ENCODE measurements around the gene PHLDB1. TPM values are rescaled to one million over a fixed set of nuclear protein-coding genes. Genes with fewer than 3 reads are reported as not detected.
A peak's percentile ranks its signal among the peaks of the same experiment; 100 is the strongest.

PHLDB1 gene
- total RNA-seq, 1 donor from 2014 or later, result 45.4 TPM

DNA sequence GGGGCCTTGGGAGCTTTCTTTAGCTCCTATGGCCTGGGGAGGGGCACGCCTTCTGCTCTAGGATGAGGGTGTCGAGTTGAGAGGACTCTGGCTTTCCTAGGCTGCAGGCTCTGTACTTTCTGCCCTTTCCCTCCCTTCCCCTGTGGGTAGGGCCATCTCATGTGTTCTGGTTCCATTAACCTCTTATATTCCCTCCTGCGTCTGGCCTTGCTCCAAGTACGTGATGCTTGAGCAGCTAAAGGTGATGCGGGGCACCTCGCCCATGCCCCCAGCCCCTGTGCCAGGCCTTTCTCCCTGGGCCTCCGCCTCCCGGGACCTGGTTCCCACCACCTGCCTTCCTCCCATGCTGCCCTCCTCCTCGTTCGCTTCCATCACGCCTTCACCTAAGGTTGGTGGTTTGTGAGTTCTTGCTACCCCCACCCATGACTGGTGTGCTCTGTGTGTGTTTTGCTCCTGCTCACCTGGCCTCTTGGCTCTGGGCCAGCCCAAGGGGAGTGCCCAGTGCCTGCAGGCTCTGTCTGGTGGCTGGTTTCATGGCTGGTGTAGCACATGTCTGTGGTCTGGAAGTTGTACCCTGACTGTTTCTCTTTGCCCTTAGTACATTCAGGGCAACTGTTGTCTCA is 34.1 kb downstream of the PHLDB1 start:
- no peak overlapping the region for H3K4me3 Mint-ChIP-seq (ENCODE audit: unreplicated experiment)
- TF ChIP-seq, protein P1, sequence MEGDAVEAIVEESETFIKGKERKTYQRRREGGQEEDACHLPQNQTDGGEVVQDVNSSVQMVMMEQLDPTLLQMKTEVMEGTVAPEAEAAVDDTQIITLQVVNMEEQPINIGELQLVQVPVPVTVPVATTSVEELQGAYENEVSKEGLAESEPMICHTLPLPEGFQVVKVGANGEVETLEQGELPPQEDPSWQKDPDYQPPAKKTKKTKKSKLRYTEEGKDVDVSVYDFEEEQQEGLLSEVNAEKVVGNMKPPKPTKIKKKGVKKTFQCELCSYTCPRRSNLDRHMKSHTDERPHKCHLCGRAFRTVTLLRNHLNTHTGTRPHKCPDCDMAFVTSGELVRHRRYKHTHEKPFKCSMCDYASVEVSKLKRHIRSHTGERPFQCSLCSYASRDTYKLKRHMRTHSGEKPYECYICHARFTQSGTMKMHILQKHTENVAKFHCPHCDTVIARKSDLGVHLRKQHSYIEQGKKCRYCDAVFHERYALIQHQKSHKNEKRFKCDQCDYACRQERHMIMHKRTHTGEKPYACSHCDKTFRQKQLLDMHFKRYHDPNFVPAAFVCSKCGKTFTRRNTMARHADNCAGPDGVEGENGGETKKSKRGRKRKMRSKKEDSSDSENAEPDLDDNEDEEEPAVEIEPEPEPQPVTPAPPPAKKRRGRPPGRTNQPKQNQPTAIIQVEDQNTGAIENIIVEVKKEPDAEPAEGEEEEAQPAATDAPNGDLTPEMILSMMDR (IDR thresholded peaks at IDR 0.05; ENCODE audit: unreplicated experiment), result no peak
- H3K27ac Mint-ChIP-seq (ENCODE audit: unreplicated experiment), result peak overlapping the region; percentile 18
- H3K36me3 Mint-ChIP-seq (ENCODE audit: low read depth, unreplicated experiment), result peaks cover 19% of the 10 kb centered on the region
- DNase-seq (ENCODE audit: low spot score), result no peak
- H3K4me1 Mint-ChIP-seq (ENCODE audit: unreplicated experiment), result peaks cover 7% of the 10 kb centered on the region
- H3K27me3 Mint-ChIP-seq (ENCODE audit: unreplicated experiment), result peaks cover 9% of the 10 kb centered on the region
- no peaks in the 10 kb centered on the region for H3K9me3 Mint-ChIP-seq (ENCODE audit: unreplicated experiment)

DNA sequence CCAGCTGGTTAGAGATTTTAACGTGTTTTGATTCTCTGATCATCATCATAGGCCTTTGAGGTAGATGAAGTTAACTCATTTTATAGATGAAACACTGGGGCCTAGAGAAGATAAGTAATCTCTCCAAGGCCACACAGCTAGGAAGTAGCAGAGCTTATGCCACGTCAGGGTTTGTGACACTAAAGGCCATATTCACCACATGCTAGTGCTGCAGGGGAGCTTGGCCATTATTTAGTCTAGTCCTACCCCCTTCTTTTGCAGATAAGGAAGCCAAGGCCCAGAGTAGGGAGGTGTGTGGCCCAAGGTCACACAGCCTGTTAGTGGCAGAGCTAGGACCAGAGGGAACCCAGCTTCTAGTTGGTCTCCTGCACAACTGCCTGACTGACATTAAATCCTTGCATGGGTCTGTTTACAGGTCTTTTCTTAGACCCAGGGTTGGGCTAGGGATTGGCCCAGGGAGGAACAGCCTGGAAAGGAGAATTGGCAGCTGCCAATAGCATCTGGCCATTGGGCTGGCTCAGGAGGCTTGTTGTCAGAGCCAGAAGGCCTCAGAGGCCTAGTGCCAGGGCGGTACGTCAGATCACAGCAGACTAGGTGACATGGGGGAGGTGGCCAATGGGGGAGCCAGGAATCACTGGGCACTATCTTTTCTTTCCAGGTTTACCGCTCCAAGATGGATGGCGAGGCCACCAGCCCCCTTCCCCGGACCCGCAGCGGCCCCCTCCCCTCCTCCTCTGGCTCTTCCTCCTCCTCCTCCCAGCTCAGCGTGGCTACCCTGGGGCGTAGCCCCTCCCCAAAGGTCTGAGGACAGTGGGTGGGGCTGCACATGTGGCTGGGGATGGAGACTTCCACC is 36.0 kb downstream of the PHLDB1 start:
- Mint-ChIP-seq H3K27me3 (ENCODE audit: unreplicated experiment) (peaks cover 6% of the 10 kb centered on the region), H3K36me3 (ENCODE audit: low read depth, unreplicated experiment) (peaks cover 19% of the 10 kb centered on the region), H3K27ac (ENCODE audit: unreplicated experiment) (no peak overlapping the region), H3K4me1 (ENCODE audit: unreplicated experiment) (peaks cover 5% of the 10 kb centered on the region), H3K4me3 (ENCODE audit: unreplicated experiment) (no peak overlapping the region), H3K9me3 (ENCODE audit: unreplicated experiment) (no peaks in the 10 kb centered on the region)
- no peak for DNase-seq (ENCODE audit: low spot score)
- TF ChIP-seq, protein P1 (IDR thresholded peaks at IDR 0.05; ENCODE audit: unreplicated experiment), result no peak

DNA sequence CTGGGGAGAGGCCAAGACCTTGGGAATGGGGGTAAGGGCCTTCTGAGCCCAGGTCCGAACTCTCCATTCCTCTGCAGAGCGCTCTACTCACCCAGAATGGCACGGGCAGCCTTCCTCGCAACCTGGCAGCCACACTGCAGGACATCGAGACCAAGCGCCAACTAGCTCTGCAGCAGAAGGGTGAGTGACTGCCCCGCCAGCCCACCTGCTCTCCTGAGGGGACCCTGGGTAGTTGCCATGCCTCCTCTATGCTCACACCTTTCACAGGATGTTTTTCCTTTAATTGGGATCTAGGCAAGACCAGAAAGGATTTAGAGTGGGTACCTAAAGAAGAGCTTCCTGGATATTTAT is 36.6 kb downstream of the PHLDB1 start:
- TF ChIP-seq, protein P1 (IDR thresholded peaks at IDR 0.05; ENCODE audit: unreplicated experiment), result no peak

DNA sequence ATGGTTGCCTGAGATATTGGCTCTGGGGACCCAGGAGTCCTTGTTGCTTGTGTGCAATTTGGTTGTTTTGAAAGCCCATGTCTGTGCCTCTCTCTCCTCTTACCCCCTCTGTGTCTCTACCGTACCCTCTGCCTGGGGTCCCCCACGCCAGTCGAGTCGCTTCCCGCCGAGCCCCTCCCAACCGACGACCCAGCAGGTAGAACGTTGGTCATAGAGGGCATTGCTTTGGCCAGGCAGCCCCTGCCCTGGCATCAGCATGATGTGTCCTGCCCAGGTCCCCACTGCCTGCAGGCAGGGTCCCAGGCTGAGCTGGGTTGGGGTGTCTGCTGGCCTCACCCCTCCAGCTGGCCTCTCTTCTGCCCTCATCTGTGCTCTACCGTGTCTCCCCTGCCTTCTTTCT is 37.1 kb downstream of the PHLDB1 start:
- no peak for DNase-seq (ENCODE audit: low spot score)
- H3K4me1 Mint-ChIP-seq (ENCODE audit: unreplicated experiment), result peaks cover 5% of the 10 kb centered on the region
- peaks cover 4% of the 10 kb centered on the region for H3K27me3 Mint-ChIP-seq (ENCODE audit: unreplicated experiment)
- TF ChIP-seq, protein P1 (IDR thresholded peaks at IDR 0.05; ENCODE audit: unreplicated experiment), result no peak
- H3K27ac Mint-ChIP-seq (ENCODE audit: unreplicated experiment), result no peak overlapping the region
- H3K4me3 Mint-ChIP-seq (ENCODE audit: unreplicated experiment), result no peak overlapping the region
- H3K36me3 Mint-ChIP-seq (ENCODE audit: low read depth, unreplicated experiment), result peaks cover 18% of the 10 kb centered on the region
- H3K9me3 Mint-ChIP-seq (ENCODE audit: unreplicated experiment), result no peaks in the 10 kb centered on the region

More for the DNA sequence above, 36.6 kb downstream of the PHLDB1 start:
- Mint-ChIP-seq H3K36me3 (ENCODE audit: low read depth, unreplicated experiment) (peaks cover 18% of the 10 kb centered on the region), H3K4me3 (ENCODE audit: unreplicated experiment) (no peak overlapping the region), H3K4me1 (ENCODE audit: unreplicated experiment) (peaks cover 5% of the 10 kb centered on the region), H3K27ac (ENCODE audit: unreplicated experiment) (no peak overlapping the region), H3K27me3 (ENCODE audit: unreplicated experiment) (peaks cover 4% of the 10 kb centered on the region), H3K9me3 (ENCODE audit: unreplicated experiment) (no peaks in the 10 kb centered on the region)
- no peak for DNase-seq (ENCODE audit: low spot score)
